GM12878 (cell line): ENCODE measurements around the gene MYBBP1A. TPM values are rescaled to one million over a fixed set of nuclear protein-coding genes. Genes with fewer than 3 reads are reported as not detected.
A peak's percentile ranks its signal among the peaks of the same experiment; 100 is the strongest.

Source experiments
- ATAC-seq: fragments of 200-7000 bp; cut with Tn5 transposase; 3 replicates; pipeline ENCODE4 v1.9.1; 2020; ENCODE audit warnings: mild to moderate bottlenecking, moderate library complexity
- BruUV-seq: library from RNA; stranded (reverse); fragments of 400-500 nt; replicated peaks from 2 replicates; lab custom pipeline; 2021; lab: Mats Ljungman, UMichigan
- CTCF ChIA-PET: fragments of 300-600 bp; sonication (Branson Sonifier 250); formaldehyde crosslinking; extraction: SDS; loops from one replicate; lab custom pipeline; 2021; ENCODE audit warnings: inconsistent platforms; lab: Yijun Ruan, JAX
- POLR2A ChIA-PET: fragments of 350-600 bp; formaldehyde crosslinking; extraction: SDS; loops from one replicate; lab custom pipeline; 2021; ENCODE audit warnings: inconsistent platforms; lab: Charles Lee
- RAD21 ChIA-PET: fragments of 300-600 bp; sonication (Branson Sonifier 250); formaldehyde crosslinking; loops from one replicate; lab custom pipeline; 2023; ENCODE audit warnings: antibody characterized with exemption; ENCODE audit not compliant: unreplicated experiment; lab: Charles Lee
- SMC1A ChIA-PET: fragments of 300-600 bp; sonication (Branson Sonifier 250); formaldehyde crosslinking; loops from one replicate; lab custom pipeline; 2023; ENCODE audit not compliant: unreplicated experiment, uncharacterized antibody; lab: Charles Lee
- DNase-seq: peaks from one replicate; pipeline ENCODE4 v3.0.0-alpha.2; 2011; ENCODE audit warnings: low read depth, low spot score
- FAIRE-seq: peaks from 3 replicates; lab custom pipeline; 2011; peaks lifted over from hg19 to GRCh38; lab: Jason Lieb, UNC
- H2AFZ ChIP-seq: 2 replicates; pipeline ENCODE4 v1.6.0; 2011; ENCODE audit warnings: low read depth, low read length, control low read depth; ENCODE audit not compliant: control insufficient read depth
- H3K27ac ChIP-seq: 2 replicates; pipeline ENCODE4 v1.5.1; 2011; ENCODE audit warnings: control low read depth; ENCODE audit not compliant: control insufficient read depth, insufficient read depth
- H3K27me3 ChIP-seq, 2 experiments: replicated peaks in 1 of 2; 2 replicates each; pipeline versions ENCODE4 v1.6.0 to v1.6.1; 2011; ENCODE audit warnings: low read length in 1 of 2; ENCODE audit not compliant: control insufficient read depth in 2 of 2, insufficient read depth in 2 of 2
- H3K36me3 ChIP-seq, 2 experiments: 2 replicates each; pipeline ENCODE4 v1.5.1; 2011; ENCODE audit warnings: low read length in 1 of 2; ENCODE audit not compliant: control insufficient read depth in 2 of 2, insufficient read depth in 2 of 2
- H3K4me1 ChIP-seq: 2 replicates; pipeline ENCODE4 v1.6.1; 2011; ENCODE audit warnings: mild to moderate bottlenecking, low read length, moderate library complexity, mixed read lengths; ENCODE audit not compliant: control insufficient read depth, insufficient read depth
- H3K4me2 ChIP-seq: 2 replicates; pipeline ENCODE4 v1.6.0; 2011; ENCODE audit warnings: control low read depth; ENCODE audit not compliant: control insufficient read depth, insufficient read depth
- H3K4me3 ChIP-seq: fragments of 200-600 bp; sonication (generic); 2 replicates; pipeline ENCODE4 v1.5.1; 2016
- H3K79me2 ChIP-seq: 2 replicates; pipeline ENCODE4 v1.6.0; 2011; ENCODE audit warnings: low read length; ENCODE audit not compliant: control insufficient read depth, insufficient read depth
- H3K9ac ChIP-seq: 2 replicates; pipeline ENCODE4 v1.8.0; 2011; ENCODE audit warnings: low read length, control low read depth, mixed read lengths; ENCODE audit not compliant: control insufficient read depth, insufficient read depth
- H3K9me3 ChIP-seq: replicated peaks from 3 replicates; pipeline ENCODE4 v1.5.1; 2011; ENCODE audit warnings: mild to moderate bottlenecking, low read length; ENCODE audit not compliant: control insufficient read depth, insufficient read depth
- H4K20me1 ChIP-seq: 2 replicates; pipeline ENCODE4 v1.6.0; 2011; ENCODE audit not compliant: control insufficient read depth, insufficient read depth
- CTCF ChIP-seq, 3 experiments: IDR thresholded peaks in 2 of 3; conservative IDR thresholded peaks in 1 of 3; 2 replicates each; pipeline ENCODE4 v1.5.1; 2011; ENCODE audit warnings: low read depth in 3 of 3, low read length in 3 of 3, mild to moderate bottlenecking in 3 of 3, control low read depth in 2 of 3, moderate library complexity in 2 of 3, inconsistent platforms in 1 of 3, mixed read lengths in 1 of 3; ENCODE audit not compliant: control insufficient read depth in 2 of 3, insufficient read depth in 1 of 3; ENCODE audit errors: extremely low read depth in 1 of 3
- HCFC1 ChIP-seq: fragments of 150-350 bp; IDR thresholded peaks from 2 replicates; pipeline ENCODE4 v1.6.1; 2014; ENCODE audit warnings: low read length
- IKZF1 ChIP-seq: fragments of 450-650 bp; conservative IDR thresholded peaks from 2 replicates; pipeline ENCODE4 v1.6.1; 2017; ENCODE audit warnings: antibody characterized with exemption, mild to moderate bottlenecking
- IKZF2 ChIP-seq, 2 experiments: fragments of 450-650 bp; IDR thresholded peaks; 2 replicates each; pipeline ENCODE4 v1.6.1; 2017; ENCODE audit warnings: mild to moderate bottlenecking in 2 of 2, moderate library complexity in 2 of 2
- KDM1A ChIP-seq: fragments of 200-600 bp; sonication (generic); IDR thresholded peaks from 2 replicates; pipeline ENCODE4 v1.6.1; 2016; ENCODE audit warnings: borderline replicate concordance
- KLF5 ChIP-seq: fragments of 450-650 bp; IDR thresholded peaks from 2 replicates; pipeline ENCODE4 v1.6.1; 2014; ENCODE audit warnings: mild to moderate bottlenecking; ENCODE audit not compliant: partially characterized antibody
- MYB ChIP-seq: fragments of 150-350 bp; IDR thresholded peaks from 2 replicates; pipeline ENCODE4 v1.6.1; 2014; ENCODE audit warnings: mild to moderate bottlenecking, low read depth, low read length, borderline replicate concordance
- SMC3 ChIP-seq: IDR thresholded peaks from 2 replicates; pipeline ENCODE4 v1.6.1; 2011; ENCODE audit warnings: low read length, improper control_type of control experiment, borderline replicate concordance
- WRNIP1 ChIP-seq: IDR thresholded peaks from 2 replicates; pipeline ENCODE4 v1.6.1; 2011; ENCODE audit warnings: low read depth, low read length, improper control_type of control experiment, borderline replicate concordance
- WGBS: methylation state at CpG from one replicate; pipeline ENCODE4 v1.1.6; 2016; ENCODE audit warnings: low lambda C conversion rate; ENCODE audit not compliant: insufficient replicate concordance, insufficient coverage; ENCODE audit errors: missing lambda C conversion rate; 5-methylcytosine and 5-hydroxymethylcytosine counted together
- in situ Hi-C: fragments of 300-500 bp; cut with MboI; formaldehyde crosslinking; loops from 9 replicates; pipeline ENCODE4 v1.14.3; 2018; ENCODE audit warnings: mixed read lengths
- intact Hi-C: fragments of 100-400 bp; cut with micrococcal nuclease; formaldehyde crosslinking; loops from one replicate; pipeline ENCODE4 v1.14.2; 2022; ENCODE audit not compliant: unreplicated experiment
- polyA plus RNA-seq, 11 experiments: library from polyadenylated mRNA; depleted of rRNA in 4 of 11; unstranded in 6 of 11; stranded (reverse) in 5 of 11; fragments of >200 nt; fragmentation: Nextera tagmentation in 4 of 11; fragmentation: Illumina TruSeq in 1 of 11; extraction: Ambion mirVana in 4 of 11; extraction: Trizol in 1 of 11; gene quantifications; 1 replicate in 1 of 11; 2 replicates in 10 of 11; pipeline versions ENCODE4 v1.2.1 to v1.2.3, GENCODE V29; 2011 to 2016; ENCODE audit warnings: inconsistent platforms in 2 of 11, missing spikeins in 2 of 11, low read depth in 1 of 11
- total RNA-seq, 4 experiments: library from RNA; depleted of rRNA in 3 of 4; stranded (reverse); fragments of >200 nt in 3 of 4; fragmentation: Illumina TruSeq in 1 of 4; extraction: Trizol in 1 of 4; gene quantifications; 2 replicates each; pipeline versions ENCODE4 v1.2.1 to v1.2.3, GENCODE V29; 2013 to 2021

Gene MYBBP1A
- total and polyA plus RNA-seq, 10 of the 15 experiments (the other 5 are each of a cell fraction or from before 2014, with no cell fraction given) = 2.5 to 121 (median 71.6) TPM

GRCh38 chr17:4594931-4595684 is 39.9 kb upstream of the MYBBP1A start:
- intact Hi-C loops (no loop called here), in situ Hi-C loops (no loop called here)
- no peak for DNase-seq
- H3K36me3 ChIP-seq = no peaks in the 10 kb centered on the region
- no peak overlapping the region for H3K4me2 ChIP-seq
- no peak for FAIRE-seq
- H2AFZ ChIP-seq = no peak overlapping the region
- WGBS = 13% methylated on average over 29 of the region's 29 CpGs
- no peaks in the 10 kb centered on the region for H3K9me3 ChIP-seq
- POLR2A ChIA-PET = no interaction called here
- no peaks in the 10 kb centered on the region for H4K20me1 ChIP-seq
- H3K27me3 ChIP-seq = peaks cover 3 to 4% of the 10 kb centered on the region in 2 experiments; a peak in 3 of 4 replicates
- H3K4me3 ChIP-seq = no peak overlapping the region
- peak; percentile 89 for ATAC-seq
- RAD21 ChIA-PET = no interaction called here
- TF ChIP-seq MYB = no peak
- TF ChIP-seq SMC3 = peak; percentile 22; the same call in 1 of the 2 replicates
- no peak for TF ChIP-seq KLF5
- no peak for TF ChIP-seq KDM1A
- no peak for TF ChIP-seq WRNIP1
- TF ChIP-seq CTCF (IDR thresholded peaks at IDR 0.05 in 2 of 3, conservative IDR thresholded peaks at IDR 0.05 in 1 of 3; ENCODE audit: control insufficient read depth in 2 of 3, extremely low read depth in 1 of 3, insufficient read depth in 1 of 3, low read depth in 3 of 3, low read length in 3 of 3) = peak; percentile 23 to 46 (median 33); a peak in 5 of 6 replicates
- no peak for TF ChIP-seq IKZF1
- TF ChIP-seq HCFC1 = no peak
- TF ChIP-seq IKZF2 (IDR thresholded peaks at IDR 0.05) = no peak
- H3K79me2 ChIP-seq = no peaks in the 10 kb centered on the region
- no TSS peak for BruUV-seq
- SMC1A ChIA-PET = no interaction called here
- no peak overlapping the region for H3K9ac ChIP-seq
- H3K27ac ChIP-seq = no peak overlapping the region
- CTCF ChIA-PET = interaction anchor here (0.8 to 0.9 kb wide), 2 partner anchors 78 to 174 kb away, joined by 3 read pairs; no protein-coding TSS in a partner anchor
- H3K4me1 ChIP-seq = no peaks in the 10 kb centered on the region
